KMS-11 (cell line): ENCODE measurements around the gene TSPEAR.

Experiments
- H2AFZ ChIP-seq: fragments of 200-600 bp; sonication (generic); 2 replicates; pipeline ENCODE4 v1.6.1; 2016; ENCODE audit warnings: antibody characterized with exemption, mixed run types, low read depth
- H3K27ac ChIP-seq: fragments of 200-600 bp; sonication (generic); 2 replicates; pipeline ENCODE4 v1.6.1; 2016; ENCODE audit warnings: mild to moderate bottlenecking, mixed run types
- H3K27me3 ChIP-seq: fragments of 200-600 bp; sonication (generic); 2 replicates; pipeline ENCODE4 v1.6.1; 2017; ENCODE audit warnings: mild to moderate bottlenecking, low read depth, mixed run types, moderate library complexity; ENCODE audit not compliant: insufficient read depth
- H3K36me3 ChIP-seq: fragments of 200-600 bp; sonication (generic); 2 replicates; pipeline ENCODE4 v1.6.1; 2017; ENCODE audit warnings: mild to moderate bottlenecking, mixed run types; ENCODE audit not compliant: insufficient read depth
- H3K4me1 ChIP-seq: fragments of 200-600 bp; sonication (generic); 2 replicates; pipeline ENCODE4 v1.6.1; 2016; ENCODE audit warnings: mild to moderate bottlenecking, low read depth, mixed run types; ENCODE audit not compliant: poor library complexity, severe bottlenecking
- H3K4me2 ChIP-seq: fragments of 200-600 bp; sonication (generic); 2 replicates; pipeline ENCODE4 v1.7.0; 2016; ENCODE audit warnings: mild to moderate bottlenecking, mixed run types
- H3K4me3 ChIP-seq: fragments of 200-600 bp; sonication (generic); IDR thresholded peaks from 2 replicates; pipeline ENCODE4 v1.6.1; 2017; ENCODE audit warnings: low read depth, low read length, mixed read lengths; ENCODE audit not compliant: insufficient read depth
- H3K79me2 ChIP-seq: fragments of 200-600 bp; sonication (generic); 2 replicates; pipeline ENCODE4 v1.6.1; 2016; ENCODE audit warnings: low read depth, mixed run types; ENCODE audit not compliant: insufficient read depth
- H3K9ac ChIP-seq: fragments of 200-600 bp; sonication (generic); 2 replicates; pipeline ENCODE4 v1.6.1; 2016; ENCODE audit warnings: mild to moderate bottlenecking, mixed run types
- H4K20me1 ChIP-seq: fragments of 200-600 bp; sonication (generic); 2 replicates; pipeline ENCODE4 v1.6.1; 2016; ENCODE audit warnings: mild to moderate bottlenecking, mixed run types; ENCODE audit not compliant: insufficient read depth
- TF ChIP-seq, protein P1 (sequence below): fragments of 200-600 bp; sonication (generic); conservative IDR thresholded peaks from 2 replicates; pipeline ENCODE4 v1.6.1; 2017; ENCODE audit warnings: low read depth, mild to moderate bottlenecking, antibody characterized with exemption, low read length, moderate library complexity, mixed read lengths

The TSPEAR gene

DNA sequence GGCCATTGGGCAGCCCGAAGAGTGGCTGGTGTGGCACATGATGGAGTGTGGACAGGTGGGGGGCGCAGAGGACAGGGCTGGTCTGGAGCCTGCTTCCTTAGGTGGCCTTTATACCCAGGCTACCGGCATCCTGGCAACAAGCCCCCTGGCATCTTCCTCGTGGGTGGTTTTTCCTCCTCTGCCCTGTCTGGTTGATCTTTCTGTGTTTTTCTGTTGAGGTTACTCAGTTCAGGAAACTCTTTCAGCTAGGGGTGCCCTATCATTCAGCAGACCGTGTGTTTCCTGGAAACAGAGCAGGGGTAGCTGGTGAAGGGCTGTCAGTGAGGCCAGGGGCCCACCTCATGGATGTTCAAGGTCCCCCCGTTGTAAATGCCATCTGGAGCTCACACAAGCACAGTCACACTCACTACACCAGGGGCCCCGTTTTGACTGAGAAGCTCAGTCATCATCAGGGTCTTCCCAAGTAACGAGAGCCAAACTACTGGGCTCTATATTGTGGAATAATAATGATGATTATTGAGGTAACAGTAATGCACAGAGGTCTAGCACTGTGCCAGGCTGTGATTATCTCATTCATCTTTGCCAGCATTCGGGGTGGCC, 56.7 kb downstream of the TSPEAR start, which contains the start of gene KRTAP12-4:
TSS of gene KRTAP12-4 (minus strand) at position 84 of the 600 bp plus-strand sequence. CDS start at position 39, 45 bp downstream.
- Histone ChIP-seq H3K79me2 (no peaks in the 10 kb centered on the region), H3K36me3 (no peaks in the 10 kb centered on the region), H3K4me2 (no peak within 1 kb of the TSS), H2AFZ (no peak within 1 kb of the TSS), H3K27ac (no peak within 1 kb of the TSS), H3K4me3 (no peak within 1 kb of the TSS), H3K27me3 (peaks cover 44% of the 10 kb centered on the region), H3K9ac (no peak within 1 kb of the TSS), H4K20me1 (no peaks in the 10 kb centered on the region), H3K4me1 (no peaks in the 10 kb centered on the region)
- TF ChIP-seq, protein P1, sequence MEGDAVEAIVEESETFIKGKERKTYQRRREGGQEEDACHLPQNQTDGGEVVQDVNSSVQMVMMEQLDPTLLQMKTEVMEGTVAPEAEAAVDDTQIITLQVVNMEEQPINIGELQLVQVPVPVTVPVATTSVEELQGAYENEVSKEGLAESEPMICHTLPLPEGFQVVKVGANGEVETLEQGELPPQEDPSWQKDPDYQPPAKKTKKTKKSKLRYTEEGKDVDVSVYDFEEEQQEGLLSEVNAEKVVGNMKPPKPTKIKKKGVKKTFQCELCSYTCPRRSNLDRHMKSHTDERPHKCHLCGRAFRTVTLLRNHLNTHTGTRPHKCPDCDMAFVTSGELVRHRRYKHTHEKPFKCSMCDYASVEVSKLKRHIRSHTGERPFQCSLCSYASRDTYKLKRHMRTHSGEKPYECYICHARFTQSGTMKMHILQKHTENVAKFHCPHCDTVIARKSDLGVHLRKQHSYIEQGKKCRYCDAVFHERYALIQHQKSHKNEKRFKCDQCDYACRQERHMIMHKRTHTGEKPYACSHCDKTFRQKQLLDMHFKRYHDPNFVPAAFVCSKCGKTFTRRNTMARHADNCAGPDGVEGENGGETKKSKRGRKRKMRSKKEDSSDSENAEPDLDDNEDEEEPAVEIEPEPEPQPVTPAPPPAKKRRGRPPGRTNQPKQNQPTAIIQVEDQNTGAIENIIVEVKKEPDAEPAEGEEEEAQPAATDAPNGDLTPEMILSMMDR, result no peak

DNA sequence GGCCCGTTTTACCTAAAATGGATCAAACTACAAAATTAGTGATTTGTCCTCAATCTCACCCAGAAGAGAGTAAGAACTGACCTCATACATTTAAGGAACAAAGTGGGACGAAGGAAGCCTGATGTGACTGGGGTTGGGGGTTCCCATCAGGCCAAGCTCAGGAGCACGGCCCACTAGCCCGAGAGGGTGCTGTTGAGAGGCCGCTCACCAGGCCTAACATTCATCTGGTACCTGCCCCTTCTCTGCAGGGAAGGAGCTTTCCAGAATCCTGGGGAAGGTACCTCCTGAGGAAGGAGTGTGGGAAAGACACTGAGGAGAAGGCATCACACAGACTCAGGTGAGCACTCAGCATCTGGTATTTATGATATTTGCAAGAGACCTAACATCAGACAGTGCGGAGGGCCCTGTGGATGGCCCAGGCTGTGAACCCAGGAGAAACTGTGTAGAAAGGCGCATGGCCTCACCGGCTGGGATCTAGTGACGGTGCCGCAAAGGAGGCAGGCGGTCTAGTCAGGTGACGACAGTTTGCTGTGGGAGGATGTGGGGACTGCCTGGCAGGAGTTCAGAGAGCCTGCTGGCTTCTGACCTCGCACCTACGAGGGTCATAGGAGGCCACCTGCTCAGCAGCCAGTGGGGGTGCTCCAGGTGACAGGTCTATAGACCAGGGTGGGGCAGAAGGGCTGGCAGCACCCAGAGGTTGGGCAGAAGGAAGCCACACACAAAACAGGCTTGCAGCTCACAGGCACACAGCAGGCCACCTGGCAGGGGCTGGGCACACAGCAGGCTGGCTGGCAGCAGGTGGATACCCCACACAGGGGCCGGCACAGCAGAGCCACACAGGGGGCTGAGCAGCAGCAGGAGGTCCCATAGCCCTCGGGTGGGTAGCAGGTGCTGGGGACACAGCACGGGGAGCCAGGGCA, 57.5 kb downstream of the TSPEAR start:
- Histone ChIP-seq H3K79me2 (no peaks in the 10 kb centered on the region), H3K9ac (no peak overlapping the region), H3K4me1 (no peaks in the 10 kb centered on the region), H3K36me3 (no peaks in the 10 kb centered on the region), H3K27ac (no peak overlapping the region), H3K4me3 (no peak overlapping the region), H4K20me1 (no peaks in the 10 kb centered on the region), H3K27me3 (peaks cover 46% of the 10 kb centered on the region), H3K4me2 (no peak overlapping the region), H2AFZ (no peak overlapping the region)
- TF ChIP-seq, protein P1, result no peak

DNA sequence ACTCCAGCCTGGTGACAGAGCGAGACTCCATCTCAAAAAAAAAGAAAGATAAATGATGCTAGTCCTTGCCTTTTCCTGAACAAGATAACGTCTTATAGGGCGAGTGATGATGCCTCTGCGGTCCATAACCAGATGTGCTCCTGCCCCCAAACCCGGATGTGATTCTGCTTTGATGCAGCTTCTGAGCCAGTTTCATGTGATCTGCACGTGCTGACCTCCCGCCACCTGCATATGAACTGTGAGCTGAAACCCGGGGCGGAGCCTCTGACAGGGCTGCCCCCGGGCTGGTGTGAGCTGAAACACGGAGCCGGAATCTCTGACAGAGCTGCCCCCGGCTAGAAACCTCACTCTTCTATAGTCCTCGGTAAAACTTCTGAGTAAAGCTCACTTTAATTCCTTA, 58.2 kb downstream of the TSPEAR start:
- Histone ChIP-seq H3K27ac (no peak overlapping the region), H3K4me2 (no peak overlapping the region), H3K9ac (no peak overlapping the region), H3K27me3 (peaks cover 52% of the 10 kb centered on the region), H2AFZ (no peak overlapping the region), H3K4me3 (no peak overlapping the region), H3K79me2 (no peaks in the 10 kb centered on the region), H3K36me3 (no peaks in the 10 kb centered on the region), H3K4me1 (no peaks in the 10 kb centered on the region), H4K20me1 (no peaks in the 10 kb centered on the region)
- TF ChIP-seq, protein P1, result no peak

DNA sequence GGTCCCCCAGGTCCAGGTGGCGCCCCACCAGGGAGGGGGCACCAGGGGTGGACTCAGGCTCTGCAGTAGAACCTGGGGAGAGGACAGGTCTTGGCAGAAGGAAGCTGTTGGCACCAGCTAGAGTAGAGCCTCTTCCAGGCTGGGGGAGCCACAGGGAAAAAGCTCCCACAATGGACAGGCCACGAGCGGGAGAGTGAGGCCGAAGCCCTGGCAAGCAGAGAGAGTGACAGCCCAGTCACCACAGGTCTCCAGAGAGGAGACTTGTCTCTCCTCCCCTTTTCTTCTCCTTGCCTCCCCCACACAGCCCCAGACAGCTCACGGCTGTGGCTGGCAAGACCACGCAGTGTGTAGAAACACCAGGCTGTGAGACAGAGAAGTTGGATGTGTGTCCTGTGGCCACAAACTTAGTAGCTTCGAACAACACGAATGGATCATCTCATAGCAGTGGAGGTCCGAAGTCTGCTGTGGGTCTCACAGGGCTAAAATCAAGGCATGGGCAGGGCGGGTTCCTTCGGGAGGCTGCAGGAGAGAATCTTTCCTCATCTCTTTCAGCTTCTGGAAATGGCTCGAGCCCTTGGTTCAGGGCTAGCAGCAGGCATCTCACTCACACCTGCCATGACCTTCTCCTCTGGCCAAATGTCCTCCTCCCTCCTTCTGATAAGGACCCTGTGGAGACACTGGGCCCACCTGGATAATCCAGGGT, 60.2 kb downstream of the TSPEAR start:
- Histone ChIP-seq H3K36me3 (no peaks in the 10 kb centered on the region), H3K4me2 (no peak overlapping the region), H3K79me2 (no peaks in the 10 kb centered on the region), H3K27ac (no peak overlapping the region), H2AFZ (no peak overlapping the region), H3K4me3 (no peak overlapping the region), H3K9ac (no peak overlapping the region), H3K27me3 (peaks cover 68% of the 10 kb centered on the region), H4K20me1 (no peaks in the 10 kb centered on the region), H3K4me1 (no peaks in the 10 kb centered on the region)
- TF ChIP-seq, protein P1, result no peak
